Measurements from ENCODE around the gene ACOT12. TPM values are rescaled to one million over a fixed set of nuclear protein-coding genes. Genes with fewer than 3 reads are reported as not detected.

Gene ACOT12
- total and polyA plus RNA-seq, 2 of the 13 experiments (the other 11 are each of a cell fraction or from before 2014, with no cell fraction given), result not detected

DNA sequence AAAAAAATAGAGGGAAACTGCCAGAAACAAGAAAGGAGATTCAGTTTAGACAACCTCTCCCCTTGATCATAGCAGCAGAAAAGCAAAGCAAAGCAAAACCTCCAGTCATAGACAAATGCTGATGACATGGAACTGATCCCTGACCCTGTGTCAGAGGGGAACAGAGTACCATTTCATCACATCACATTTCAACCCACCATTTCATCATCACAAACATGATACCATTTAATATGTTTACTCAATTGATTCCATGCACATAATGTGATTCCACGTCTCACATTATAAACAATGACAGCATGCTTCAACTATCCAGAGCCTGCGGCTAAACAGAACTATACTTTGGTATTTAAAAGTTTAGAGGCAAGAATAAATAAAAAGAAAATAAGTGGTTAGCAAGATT lies 28.7 kb upstream of the ACOT12 start (continued):
- TF ChIP-seq HMGXB4 (CRISPR knock-in tag; IDR thresholded peaks at IDR 0.05; ENCODE audit: borderline replicate concordance in 1 of 2, low read depth in 1 of 2) (no peak), SIX4 (CRISPR knock-in tag; IDR thresholded peaks at IDR 0.05) (no peak), RXRB (CRISPR knock-in tag; IDR thresholded peaks at IDR 0.05; ENCODE audit: borderline replicate concordance) (0 out of 2 replicates have a peak, but pooled peaks have one; percentile 47), ZNF484 (CRISPR knock-in tag; IDR thresholded peaks at IDR 0.05; ENCODE audit: borderline replicate concordance, low read depth) (no peak), ZNF644 (CRISPR knock-in tag; IDR thresholded peaks at IDR 0.05; ENCODE audit: low read depth) (no peak), MYNN (CRISPR knock-in tag; IDR thresholded peaks at IDR 0.05; ENCODE audit: low read depth) (no peak), SRSF9 (IDR thresholded peaks at IDR 0.05; ENCODE audit: borderline replicate concordance, insufficient read depth, low read depth, low read length, poor library complexity, severe bottlenecking) (no peak), HNF4A (CRISPR knock-in tag; IDR thresholded peaks at IDR 0.05) (peak; percentile 45; the same call in 1 of the 2 replicates), ZNF713 (CRISPR knock-in tag; IDR thresholded peaks at IDR 0.05) (no peak), HOXA9 (CRISPR knock-in tag; IDR thresholded peaks at IDR 0.05; ENCODE audit: borderline replicate concordance) (no peak), MEIS1 (CRISPR knock-in tag; IDR thresholded peaks at IDR 0.05; ENCODE audit: borderline replicate concordance) (peak; percentile 34; the same call in 1 of the 2 replicates), KDM6A (CRISPR knock-in tag; IDR thresholded peaks at IDR 0.05; ENCODE audit: low read depth) (no peak), ZNF546 (CRISPR knock-in tag; conservative IDR thresholded peaks at IDR 0.05) (no peak), ZNF670 (CRISPR knock-in tag; IDR thresholded peaks at IDR 0.05; ENCODE audit: borderline replicate concordance) (no peak; the same call in 1 of the 2 replicates), MAFK (conservative IDR thresholded peaks at IDR 0.05 in 1 of 2, IDR thresholded peaks at IDR 0.05 in 1 of 2; ENCODE audit: low read length in 2 of 2) (peak; percentile 60 to 67), ONECUT2 (CRISPR knock-in tag; IDR thresholded peaks at IDR 0.05) (no peak), ZSCAN20 (CRISPR knock-in tag; IDR thresholded peaks at IDR 0.05; ENCODE audit: borderline replicate concordance) (no peak), ADNP (CRISPR knock-in tag; IDR thresholded peaks at IDR 0.05) (no peak)
- TF ChIP-seq, protein P1, sequence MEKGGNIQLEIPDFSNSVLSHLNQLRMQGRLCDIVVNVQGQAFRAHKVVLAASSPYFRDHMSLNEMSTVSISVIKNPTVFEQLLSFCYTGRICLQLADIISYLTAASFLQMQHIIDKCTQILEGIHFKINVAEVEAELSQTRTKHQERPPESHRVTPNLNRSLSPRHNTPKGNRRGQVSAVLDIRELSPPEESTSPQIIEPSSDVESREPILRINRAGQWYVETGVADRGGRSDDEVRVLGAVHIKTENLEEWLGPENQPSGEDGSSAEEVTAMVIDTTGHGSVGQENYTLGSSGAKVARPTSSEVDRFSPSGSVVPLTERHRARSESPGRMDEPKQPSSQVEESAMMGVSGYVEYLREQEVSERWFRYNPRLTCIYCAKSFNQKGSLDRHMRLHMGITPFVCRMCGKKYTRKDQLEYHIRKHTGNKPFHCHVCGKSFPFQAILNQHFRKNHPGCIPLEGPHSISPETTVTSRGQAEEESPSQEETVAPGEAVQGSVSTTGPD (CRISPR knock-in tag; IDR thresholded peaks at IDR 0.05), result no peak
- TF ChIP-seq, protein P2, sequence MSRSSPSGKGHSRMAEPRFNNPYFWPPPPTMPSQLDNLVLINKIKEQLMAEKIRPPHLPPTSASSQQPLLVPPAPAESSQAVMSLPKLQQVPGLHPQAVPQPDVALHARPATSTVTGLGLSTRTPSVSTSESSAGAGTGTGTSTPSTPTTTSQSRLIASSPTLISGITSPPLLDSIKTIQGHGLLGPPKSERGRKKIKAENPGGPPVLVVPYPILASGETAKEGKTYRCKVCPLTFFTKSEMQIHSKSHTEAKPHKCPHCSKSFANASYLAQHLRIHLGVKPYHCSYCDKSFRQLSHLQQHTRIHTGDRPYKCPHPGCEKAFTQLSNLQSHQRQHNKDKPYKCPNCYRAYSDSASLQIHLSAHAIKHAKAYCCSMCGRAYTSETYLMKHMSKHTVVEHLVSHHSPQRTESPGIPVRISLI (CRISPR knock-in tag; IDR thresholded peaks at IDR 0.05; ENCODE audit: borderline replicate concordance), result no peak
- TF ChIP-seq, protein P3, sequence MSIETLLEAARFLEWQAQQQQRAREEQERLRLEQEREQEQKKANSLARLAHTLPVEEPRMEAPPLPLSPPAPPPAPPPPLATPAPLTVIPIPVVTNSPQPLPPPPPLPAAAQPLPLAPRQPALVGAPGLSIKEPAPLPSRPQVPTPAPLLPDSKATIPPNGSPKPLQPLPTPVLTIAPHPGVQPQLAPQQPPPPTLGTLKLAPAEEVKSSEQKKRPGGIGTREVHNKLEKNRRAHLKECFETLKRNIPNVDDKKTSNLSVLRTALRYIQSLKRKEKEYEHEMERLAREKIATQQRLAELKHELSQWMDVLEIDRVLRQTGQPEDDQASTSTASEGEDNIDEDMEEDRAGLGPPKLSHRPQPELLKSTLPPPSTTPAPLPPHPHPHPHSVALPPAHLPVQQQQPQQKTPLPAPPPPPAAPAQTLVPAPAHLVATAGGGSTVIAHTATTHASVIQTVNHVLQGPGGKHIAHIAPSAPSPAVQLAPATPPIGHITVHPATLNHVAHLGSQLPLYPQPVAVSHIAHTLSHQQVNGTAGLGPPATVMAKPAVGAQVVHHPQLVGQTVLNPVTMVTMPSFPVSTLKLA (IDR thresholded peaks at IDR 0.05), result no peak
